Fibroblast of skin of left biceps (primary cell): ENCODE results near the gene CDH18.

Experiments
- DNase-seq, 2 experiments: peaks; one replicate each; pipeline ENCODE4 v3.0.0-alpha.2; 2013; ENCODE audit warnings: low read depth in 2 of 2

CDH18 gene

GRCh38 chr5:19462019-19462418, 526.0 kb downstream of the CDH18 start:
- DNase-seq = no peak

- DNase-seq = no peak
Observed at GRCh38 chr5:19424506-19424905, 563.5 kb downstream of the CDH18 start.
